Neural cell (in vitro differentiated cells): ENCODE results near the gene DNAH7. TPM values are rescaled to one million over a fixed set of nuclear protein-coding genes. Genes with fewer than 3 reads are reported as not detected.

Experiments used
- H2AFZ ChIP-seq: fragments of 200-600, 300-800 bp; sonication (generic), shearing (Covaris generic); 2 replicates; pipeline ENCODE4 v1.6.0; 2014; ENCODE audit warnings: low read depth, mild to moderate bottlenecking, antibody characterized with exemption, low read length, moderate library complexity
- H3F3A ChIP-seq: fragments of 200-600 bp; shearing (Covaris generic); 2 replicates; pipeline ENCODE4 v1.6.1; 2016; ENCODE audit warnings: mild to moderate bottlenecking, moderate library complexity, mixed read lengths, antibody characterized with exemption, low read length; ENCODE audit not compliant: insufficient read depth, poor library complexity, severe bottlenecking
- H3K27ac ChIP-seq: fragments of 200-600, 300-800 bp; sonication (generic), shearing (Covaris generic); 2 replicates; pipeline ENCODE4 v1.5.1; 2014; ENCODE audit warnings: mild to moderate bottlenecking, low read length, moderate library complexity
- H3K27me3 ChIP-seq: fragments of 300-800, 200-600 bp; sonication (generic), shearing (Covaris generic); 2 replicates; pipeline ENCODE4 v1.6.0; 2014; ENCODE audit warnings: mild to moderate bottlenecking, low read depth, low read length, moderate library complexity; ENCODE audit not compliant: insufficient read depth
- H3K36me3 ChIP-seq: fragments of 300-800, 200-600 bp; sonication (generic), shearing (Covaris generic); 2 replicates; pipeline ENCODE4 v1.5.1; 2014; ENCODE audit warnings: mild to moderate bottlenecking, antibody characterized with exemption, low read length, moderate library complexity; ENCODE audit not compliant: insufficient read depth
- H3K4me2 ChIP-seq: fragments of 300-800, 200-600 bp; sonication (generic), shearing (Covaris generic); 2 replicates; pipeline ENCODE4 v1.6.0; 2014; ENCODE audit warnings: mild to moderate bottlenecking, low read length
- H3K4me3 ChIP-seq: fragments of 300-800, 200-600 bp; sonication (generic), shearing (Covaris generic); 2 replicates; pipeline ENCODE4 v1.5.1; 2014; ENCODE audit warnings: mild to moderate bottlenecking, low read length, moderate library complexity
- H3K79me2 ChIP-seq: fragments of 200-600 bp; shearing (Covaris generic); replicated peaks from 2 replicates; pipeline ENCODE4 v1.6.0; 2014; ENCODE audit warnings: mild to moderate bottlenecking, low read length, moderate library complexity; ENCODE audit not compliant: insufficient read depth
- H3K9ac ChIP-seq: fragments of 300-800, 200-600 bp; sonication (generic), shearing (Covaris generic); 2 replicates; pipeline ENCODE4 v1.6.1; 2016; ENCODE audit warnings: mild to moderate bottlenecking, low read length, mixed read lengths
- H3K9me2 ChIP-seq: fragments of 200-600 bp; shearing (Covaris generic); 2 replicates; pipeline ENCODE4 v1.6.1; 2016; ENCODE audit warnings: mild to moderate bottlenecking, low read length, mixed read lengths; ENCODE audit not compliant: insufficient read depth
- H3K9me3 ChIP-seq: fragments of 200-600, 300-800 bp; sonication (generic), shearing (Covaris generic); 2 replicates; pipeline ENCODE4 v1.6.1; 2016; ENCODE audit warnings: mild to moderate bottlenecking, mixed run types, low read length, moderate library complexity, mixed read lengths
- H4K20me1 ChIP-seq: fragments of 200-600 bp; shearing (Covaris generic); 2 replicates; pipeline ENCODE4 v1.6.1; 2016; ENCODE audit warnings: mild to moderate bottlenecking, mixed run types; ENCODE audit not compliant: insufficient read depth
- EP300 ChIP-seq: fragments of 450-650 bp; conservative IDR thresholded peaks from 2 replicates; pipeline ENCODE4 v1.6.1; 2014; ENCODE audit warnings: antibody characterized with exemption, mild to moderate bottlenecking, moderate library complexity; ENCODE audit not compliant: poor library complexity, severe bottlenecking
- EZH2 ChIP-seq: fragments of 200-600, 300-800 bp; shearing (Covaris generic), sonication (generic); IDR thresholded peaks from 2 replicates; pipeline ENCODE4 v1.6.1; 2014; ENCODE audit warnings: antibody characterized with exemption, low read length, borderline replicate concordance, mild to moderate bottlenecking; ENCODE audit not compliant: insufficient read depth, poor library complexity, severe bottlenecking
- MXI1 ChIP-seq: fragments of 450-650 bp; conservative IDR thresholded peaks from 2 replicates; pipeline ENCODE4 v1.6.1; 2014; ENCODE audit warnings: antibody characterized with exemption, mild to moderate bottlenecking; ENCODE audit not compliant: poor library complexity, severe bottlenecking
- POLR2AphosphoS5 ChIP-seq: IDR thresholded peaks from 2 replicates; pipeline ENCODE4 v1.6.1; 2012
- RAD21 ChIP-seq: fragments of 450-650 bp; conservative IDR thresholded peaks from 2 replicates; pipeline ENCODE4 v1.6.1; 2014; ENCODE audit warnings: antibody characterized with exemption, mild to moderate bottlenecking, moderate library complexity
- SMC3 ChIP-seq: fragments of 450-650 bp; conservative IDR thresholded peaks from 2 replicates; pipeline ENCODE4 v1.6.1; 2014; ENCODE audit warnings: antibody characterized with exemption, mild to moderate bottlenecking, moderate library complexity; ENCODE audit not compliant: poor library complexity
- TAF1 ChIP-seq: IDR thresholded peaks from 2 replicates; pipeline ENCODE4 v1.6.1; 2012; ENCODE audit warnings: low read depth
- polyA plus RNA-seq: library from polyadenylated mRNA; depleted of rRNA; stranded (reverse); fragments of >200 nt; gene quantifications from 2 replicates; pipeline ENCODE4 v1.2.3, GENCODE V29; 2014
- TF ChIP-seq, protein P1 (sequence below): fragments of 450-650 bp; IDR thresholded peaks from 2 replicates; pipeline ENCODE4 v1.5.1; 2014; ENCODE audit warnings: antibody characterized with exemption, mild to moderate bottlenecking, moderate library complexity; ENCODE audit not compliant: poor library complexity, severe bottlenecking
- TF ChIP-seq, protein P2 (sequence below): IDR thresholded peaks from 2 replicates; pipeline ENCODE4 v1.6.1; 2012; ENCODE audit warnings: borderline replicate concordance

DNAH7 gene
- polyA plus RNA-seq, 1 donor from 2014 or later = 0.67 TPM

DNA sequence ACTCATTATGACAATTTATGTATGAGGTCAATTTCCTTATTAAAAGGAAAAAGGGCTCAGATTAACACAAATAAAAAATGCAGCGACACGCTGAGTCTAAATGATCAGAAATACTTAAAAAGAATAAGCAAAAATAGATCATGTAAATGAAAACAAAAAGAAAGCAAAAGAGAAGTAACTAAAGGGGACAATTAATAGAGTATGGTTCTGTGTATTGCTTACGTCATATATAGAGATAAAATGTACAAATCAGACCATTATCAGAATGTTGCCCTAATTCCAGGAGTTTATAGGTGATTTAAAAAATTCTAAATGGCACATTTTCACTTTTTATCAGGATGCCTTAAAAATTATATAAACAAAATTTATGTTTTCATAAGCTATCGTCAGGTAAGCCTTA lies 189.5 kb downstream of the DNAH7 start:
- Histone ChIP-seq H4K20me1 (no peaks in the 10 kb centered on the region), H3K9me2 (no peaks in the 10 kb centered on the region), H2AFZ (no peak overlapping the region), H3K27ac (no peak overlapping the region), H3F3A (no peaks in the 10 kb centered on the region), H3K4me3 (no peak overlapping the region), H3K9ac (no peak overlapping the region), H3K36me3 (no peaks in the 10 kb centered on the region), H3K79me2 (no peaks in the 10 kb centered on the region), H3K27me3 (no peaks in the 10 kb centered on the region), H3K9me3 (no peaks in the 10 kb centered on the region), H3K4me2 (no peak overlapping the region)
- TF ChIP-seq EP300 = no peak
- TF ChIP-seq, protein P1, sequence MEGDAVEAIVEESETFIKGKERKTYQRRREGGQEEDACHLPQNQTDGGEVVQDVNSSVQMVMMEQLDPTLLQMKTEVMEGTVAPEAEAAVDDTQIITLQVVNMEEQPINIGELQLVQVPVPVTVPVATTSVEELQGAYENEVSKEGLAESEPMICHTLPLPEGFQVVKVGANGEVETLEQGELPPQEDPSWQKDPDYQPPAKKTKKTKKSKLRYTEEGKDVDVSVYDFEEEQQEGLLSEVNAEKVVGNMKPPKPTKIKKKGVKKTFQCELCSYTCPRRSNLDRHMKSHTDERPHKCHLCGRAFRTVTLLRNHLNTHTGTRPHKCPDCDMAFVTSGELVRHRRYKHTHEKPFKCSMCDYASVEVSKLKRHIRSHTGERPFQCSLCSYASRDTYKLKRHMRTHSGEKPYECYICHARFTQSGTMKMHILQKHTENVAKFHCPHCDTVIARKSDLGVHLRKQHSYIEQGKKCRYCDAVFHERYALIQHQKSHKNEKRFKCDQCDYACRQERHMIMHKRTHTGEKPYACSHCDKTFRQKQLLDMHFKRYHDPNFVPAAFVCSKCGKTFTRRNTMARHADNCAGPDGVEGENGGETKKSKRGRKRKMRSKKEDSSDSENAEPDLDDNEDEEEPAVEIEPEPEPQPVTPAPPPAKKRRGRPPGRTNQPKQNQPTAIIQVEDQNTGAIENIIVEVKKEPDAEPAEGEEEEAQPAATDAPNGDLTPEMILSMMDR = no peak
- TF ChIP-seq TAF1 = no peak
- TF ChIP-seq MXI1 = no peak
- TF ChIP-seq SMC3 = no peak
- TF ChIP-seq RAD21 = no peak
- TF ChIP-seq, protein P2, sequence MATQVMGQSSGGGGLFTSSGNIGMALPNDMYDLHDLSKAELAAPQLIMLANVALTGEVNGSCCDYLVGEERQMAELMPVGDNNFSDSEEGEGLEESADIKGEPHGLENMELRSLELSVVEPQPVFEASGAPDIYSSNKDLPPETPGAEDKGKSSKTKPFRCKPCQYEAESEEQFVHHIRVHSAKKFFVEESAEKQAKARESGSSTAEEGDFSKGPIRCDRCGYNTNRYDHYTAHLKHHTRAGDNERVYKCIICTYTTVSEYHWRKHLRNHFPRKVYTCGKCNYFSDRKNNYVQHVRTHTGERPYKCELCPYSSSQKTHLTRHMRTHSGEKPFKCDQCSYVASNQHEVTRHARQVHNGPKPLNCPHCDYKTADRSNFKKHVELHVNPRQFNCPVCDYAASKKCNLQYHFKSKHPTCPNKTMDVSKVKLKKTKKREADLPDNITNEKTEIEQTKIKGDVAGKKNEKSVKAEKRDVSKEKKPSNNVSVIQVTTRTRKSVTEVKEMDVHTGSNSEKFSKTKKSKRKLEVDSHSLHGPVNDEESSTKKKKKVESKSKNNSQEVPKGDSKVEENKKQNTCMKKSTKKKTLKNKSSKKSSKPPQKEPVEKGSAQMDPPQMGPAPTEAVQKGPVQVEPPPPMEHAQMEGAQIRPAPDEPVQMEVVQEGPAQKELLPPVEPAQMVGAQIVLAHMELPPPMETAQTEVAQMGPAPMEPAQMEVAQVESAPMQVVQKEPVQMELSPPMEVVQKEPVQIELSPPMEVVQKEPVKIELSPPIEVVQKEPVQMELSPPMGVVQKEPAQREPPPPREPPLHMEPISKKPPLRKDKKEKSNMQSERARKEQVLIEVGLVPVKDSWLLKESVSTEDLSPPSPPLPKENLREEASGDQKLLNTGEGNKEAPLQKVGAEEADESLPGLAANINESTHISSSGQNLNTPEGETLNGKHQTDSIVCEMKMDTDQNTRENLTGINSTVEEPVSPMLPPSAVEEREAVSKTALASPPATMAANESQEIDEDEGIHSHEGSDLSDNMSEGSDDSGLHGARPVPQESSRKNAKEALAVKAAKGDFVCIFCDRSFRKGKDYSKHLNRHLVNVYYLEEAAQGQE = no peak
- no peak for TF ChIP-seq EZH2
- no peak for TF ChIP-seq POLR2AphosphoS5

DNA sequence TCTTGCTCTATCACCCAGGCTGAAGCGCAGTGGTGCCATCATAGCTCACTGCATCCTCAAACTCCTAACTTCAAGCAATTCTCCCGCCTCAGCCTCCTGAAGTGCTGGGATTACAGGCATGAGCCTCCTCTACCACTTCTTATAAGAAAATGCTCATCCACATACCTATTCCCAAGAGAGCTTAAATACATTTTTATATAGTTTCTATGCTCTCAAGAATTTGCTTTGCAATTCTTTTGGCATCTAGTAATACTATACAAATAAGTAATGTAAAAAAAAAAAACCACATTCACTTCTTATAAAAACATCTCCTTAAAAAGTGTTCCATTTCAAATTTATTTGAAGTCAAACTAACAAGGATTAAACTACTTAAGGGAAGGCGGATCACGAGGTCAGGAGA lies 197.3 kb downstream of the DNAH7 start:
- H3K9me3 ChIP-seq = no peaks in the 10 kb centered on the region
- H3K4me3 ChIP-seq = no peak overlapping the region
- no peak overlapping the region for H3K4me2 ChIP-seq
- no peaks in the 10 kb centered on the region for H3K27me3 ChIP-seq
- H4K20me1 ChIP-seq = no peaks in the 10 kb centered on the region
- H3F3A ChIP-seq = no peaks in the 10 kb centered on the region
- no peaks in the 10 kb centered on the region for H3K79me2 ChIP-seq
- no peaks in the 10 kb centered on the region for H3K9me2 ChIP-seq
- H3K36me3 ChIP-seq = no peaks in the 10 kb centered on the region
- H3K9ac ChIP-seq = no peak overlapping the region
- no peak for TF ChIP-seq SMC3
- TF ChIP-seq, protein P2 = no peak
- TF ChIP-seq, protein P1 = no peak
- no peak for TF ChIP-seq EZH2
- TF ChIP-seq TAF1 = no peak
- no peak for TF ChIP-seq POLR2AphosphoS5
- no peak for TF ChIP-seq RAD21
- TF ChIP-seq EP300 = no peak
- TF ChIP-seq MXI1 = no peak
- no peak overlapping the region for H3K27ac ChIP-seq
- no peak overlapping the region for H2AFZ ChIP-seq
